Thymus (tissue), 11 donors: Measurements from ENCODE around the gene TPCN1. TPM values are rescaled to one million over a fixed set of nuclear protein-coding genes. Genes with fewer than 3 reads are reported as not detected.

Source experiments
- DNase-seq, 9 donors: peaks; one replicate each; pipeline ENCODE4 v3.0.0-alpha.2; 2013; ENCODE audit warnings: low spot score in 9 of 9, low read depth in 6 of 9, missing footprints in 1 of 9
- H3K27ac ChIP-seq, 2 donors: one replicate each; pipeline ENCODE4 v1.5.1; 2013; ENCODE audit warnings: control low read depth in 1 of 2, low read depth in 1 of 2, low read length in 1 of 2, mild to moderate bottlenecking in 1 of 2, moderate library complexity in 1 of 2
- H3K27me3 ChIP-seq, 2 donors: one replicate each; pipeline ENCODE4 v1.5.1; 2013; ENCODE audit warnings: low read length in 1 of 2; ENCODE audit not compliant: control insufficient read depth in 2 of 2, insufficient read depth in 1 of 2
- H3K36me3 ChIP-seq, 2 donors: one replicate each; pipeline ENCODE4 v1.5.1; 2013; ENCODE audit warnings: low read length in 1 of 2, mild to moderate bottlenecking in 1 of 2, moderate library complexity in 1 of 2; ENCODE audit not compliant: control insufficient read depth in 2 of 2, insufficient read depth in 2 of 2
- H3K4me1 ChIP-seq, 2 donors: one replicate each; pipeline ENCODE4 v1.5.1; 2013; ENCODE audit warnings: low read length in 2 of 2; ENCODE audit not compliant: control insufficient read depth in 2 of 2, insufficient read depth in 2 of 2
- H3K4me3 ChIP-seq, 2 donors: one replicate each; pipeline ENCODE4 v1.5.1; 2013; ENCODE audit warnings: low read length in 2 of 2, control low read depth in 1 of 2, mild to moderate bottlenecking in 1 of 2
- H3K9me3 ChIP-seq, 2 donors: one replicate each; pipeline ENCODE4 v1.5.1; 2013; ENCODE audit warnings: low read length in 1 of 2, mild to moderate bottlenecking in 1 of 2; ENCODE audit not compliant: control insufficient read depth in 2 of 2, insufficient read depth in 1 of 2
- WGBS: extraction: QIAGEN DNeasy Blood & Tissue Kit; methylation state at CpG from one replicate; pipeline ENCODE4 v1.1.7; 2013; 5-methylcytosine and 5-hydroxymethylcytosine counted together
- polyA plus RNA-seq: library from polyadenylated mRNA; stranded (reverse); fragments of 200-250 nt; gene quantifications from one replicate; pipeline ENCODE4 v1.2.3, GENCODE V29; 2013
- total RNA-seq: library from RNA; stranded (reverse); fragments of 120-200 nt; gene quantifications from one replicate; pipeline ENCODE4 v1.2.4, GENCODE V29; 2013
- donor health status: healthy.

Gene TPCN1
- total and polyA plus RNA-seq, 2 donors, result 4.2 to 16.7 TPM

- Histone ChIP-seq H3K9me3 (no peaks in the 10 kb centered on the region), H3K4me1 (peaks cover 17 to 46% of the 10 kb centered on the region in 2 donors), H3K27ac (peak overlapping the region in 1 of 2 donors; percentile 59), H3K27me3 (no peaks in the 10 kb centered on the region), H3K4me3 (no peak overlapping the region), H3K36me3 (peaks cover 0 to 3% of the 10 kb centered on the region in 2 donors)
- no peak for DNase-seq
- 86% methylated on average over 12 of the region's 12 CpGs for WGBS
Measured at GRCh38 chr12:113260636-113261300, 39.5 kb downstream of the TPCN1 start.

DNA sequence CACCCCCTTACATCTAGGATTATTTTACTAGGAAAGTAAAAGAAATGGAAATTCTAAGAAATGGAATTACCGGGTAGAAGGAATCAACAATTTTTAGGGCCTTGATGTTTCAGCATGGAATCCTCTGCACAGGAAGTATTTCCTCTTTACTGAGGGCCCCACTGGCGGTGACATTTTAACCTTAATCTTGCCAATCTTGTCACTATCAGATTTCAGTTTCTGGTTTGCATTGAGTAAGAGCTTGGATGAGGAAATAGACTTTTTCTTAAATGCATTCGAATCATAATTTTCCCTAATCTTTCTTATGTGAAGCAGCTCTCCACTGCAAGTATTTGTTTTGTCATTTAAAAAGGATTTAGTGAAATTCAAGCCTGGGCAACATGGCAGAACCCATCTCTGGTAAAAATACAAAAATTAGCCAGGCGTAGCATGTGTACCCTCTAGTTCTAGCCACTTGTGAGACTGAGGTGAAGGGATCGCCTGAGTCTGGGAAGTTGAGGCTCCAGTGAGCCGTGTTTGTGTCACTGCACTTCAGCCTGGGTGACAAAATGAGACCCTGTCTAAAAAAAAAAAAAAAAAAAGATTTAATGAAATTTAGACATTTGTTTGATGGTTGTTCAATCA, 40.7 kb downstream of the TPCN1 start:
- Histone ChIP-seq H3K27me3 (no peaks in the 10 kb centered on the region), H3K27ac (peak overlapping the region; percentile 74 to 77), H3K36me3 (peaks cover 5 to 8% of the 10 kb centered on the region in 2 donors), H3K9me3 (no peaks in the 10 kb centered on the region), H3K4me3 (no peak overlapping the region), H3K4me1 (peaks cover 17 to 46% of the 10 kb centered on the region in 2 donors)
- DNase-seq, result peak in 5 of 9 donors; percentile 38 to 81 (median 51)
- WGBS, result 51% methylated on average over 6 of the region's 6 CpGs

DNA sequence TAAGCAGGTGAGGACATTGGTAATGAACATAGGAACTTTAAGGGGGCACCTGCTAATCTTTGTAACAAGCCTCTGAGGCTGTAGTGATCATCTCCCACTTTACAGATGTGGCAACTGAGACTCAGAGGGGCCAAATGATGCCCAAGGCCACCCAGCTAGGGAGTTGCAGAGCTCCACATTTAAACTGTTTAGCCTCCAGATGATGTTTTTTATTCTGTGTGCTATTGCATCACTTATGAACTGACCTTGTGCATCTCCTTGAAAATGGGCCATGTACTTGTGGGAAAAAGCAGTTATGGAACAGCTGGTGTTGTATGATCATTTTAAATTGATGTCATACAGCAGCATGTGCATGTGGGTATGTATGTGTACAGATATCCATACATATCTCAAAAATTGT, 41.4 kb downstream of the TPCN1 start:
- DNase-seq, result no peak
- peaks cover 5 to 10% of the 10 kb centered on the region in 2 donors for H3K36me3 ChIP-seq
- H3K4me3 ChIP-seq, result no peak overlapping the region
- peak overlapping the region; percentile 46 to 77 for H3K27ac ChIP-seq
- no peaks in the 10 kb centered on the region for H3K27me3 ChIP-seq
- peaks cover 17 to 46% of the 10 kb centered on the region in 2 donors for H3K4me1 ChIP-seq
- H3K9me3 ChIP-seq, result no peaks in the 10 kb centered on the region

DNA sequence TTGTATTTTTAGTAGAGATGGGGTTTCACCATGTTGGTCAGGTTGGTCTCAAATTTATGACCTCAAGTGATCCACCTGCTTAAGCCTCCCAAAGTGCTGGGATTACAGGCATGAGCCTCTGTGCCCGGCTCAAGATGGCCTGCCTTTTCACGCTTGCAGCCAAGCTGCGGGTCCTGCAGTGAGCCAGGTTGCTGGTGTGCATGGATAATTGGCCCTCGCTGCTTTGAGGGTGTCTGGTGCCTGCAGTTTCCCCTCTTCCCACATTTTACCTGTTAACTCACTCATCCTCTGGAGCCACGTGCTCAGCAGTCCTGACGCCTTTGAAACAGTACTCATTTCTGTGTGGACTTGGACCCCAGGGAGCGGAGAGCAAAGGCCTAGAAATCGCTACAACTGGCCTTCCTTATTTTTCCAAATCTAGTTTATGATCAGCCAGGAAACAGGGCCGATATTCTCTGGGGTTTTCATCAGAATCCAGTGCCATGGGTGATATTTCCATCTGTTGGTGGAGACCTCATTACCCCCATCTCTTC, 42.2 kb downstream of the TPCN1 start:
- no peak for DNase-seq
- Histone ChIP-seq H3K27me3 (no peaks in the 10 kb centered on the region), H3K4me3 (no peak overlapping the region), H3K9me3 (peaks cover 0 to under 1% of the 10 kb centered on the region in 2 donors), H3K27ac (no peak overlapping the region), H3K4me1 (peaks cover 17 to 50% of the 10 kb centered on the region in 2 donors), H3K36me3 (peaks cover 5 to 13% of the 10 kb centered on the region in 2 donors)
- 98% methylated on average over 9 of the region's 9 CpGs for WGBS

GRCh38 chr12:113266106-113266895, 45.0 kb downstream of the TPCN1 start:
- Histone ChIP-seq H3K4me3 (no peak overlapping the region), H3K4me1 (peaks cover 12 to 34% of the 10 kb centered on the region in 2 donors), H3K27ac (no peak overlapping the region), H3K27me3 (no peaks in the 10 kb centered on the region), H3K36me3 (peaks cover 10 to 13% of the 10 kb centered on the region in 2 donors), H3K9me3 (peaks cover 0 to 1% of the 10 kb centered on the region in 2 donors)
- 98% methylated on average over 23 of the region's 23 CpGs for WGBS
- DNase-seq, result no peak

DNA sequence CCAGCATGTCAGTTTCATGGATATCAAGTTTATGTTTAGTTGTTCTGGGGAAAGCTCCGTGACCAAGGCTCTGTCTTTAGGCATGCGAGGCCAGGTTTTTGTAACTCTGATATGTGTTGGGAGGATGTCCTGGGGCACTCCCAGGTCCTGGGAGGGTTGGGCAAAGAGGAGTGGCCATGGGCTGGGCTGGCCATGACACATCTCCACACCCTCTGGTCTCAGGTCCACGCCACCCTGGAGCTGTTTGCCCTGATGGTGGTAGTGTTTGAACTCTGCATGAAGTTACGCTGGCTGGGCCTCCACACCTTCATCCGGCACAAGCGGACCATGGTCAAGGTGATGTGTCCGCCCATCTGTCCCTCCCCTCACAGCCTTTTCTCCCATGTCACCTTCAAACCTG, 46.4 kb downstream of the TPCN1 start:
- Histone ChIP-seq H3K4me1 (peaks cover 4 to 26% of the 10 kb centered on the region in 2 donors), H3K27ac (no peak overlapping the region), H3K27me3 (no peaks in the 10 kb centered on the region), H3K9me3 (peaks cover 0 to 1% of the 10 kb centered on the region in 2 donors), H3K36me3 (peaks cover 10 to 12% of the 10 kb centered on the region in 2 donors), H3K4me3 (no peak overlapping the region)
- DNase-seq, result no peak
- WGBS, result 98% methylated on average over 7 of the region's 7 CpGs

GRCh38 chr12:113268136-113268535, 46.9 kb downstream of the TPCN1 start:
- peaks cover 0 to 1% of the 10 kb centered on the region in 2 donors for H3K9me3 ChIP-seq
- peaks cover 9 to 13% of the 10 kb centered on the region in 2 donors for H3K36me3 ChIP-seq
- H3K4me3 ChIP-seq, result no peak overlapping the region
- no peak overlapping the region for H3K27ac ChIP-seq
- no peaks in the 10 kb centered on the region for H3K27me3 ChIP-seq
- H3K4me1 ChIP-seq, result peaks cover 2 to 24% of the 10 kb centered on the region in 2 donors
- DNase-seq, result no peak
- WGBS, result 99% methylated on average over 12 of the region's 12 CpGs

- WGBS, result 98% methylated on average over 19 of the region's 19 CpGs
- H3K27me3 ChIP-seq, result no peaks in the 10 kb centered on the region
- peaks cover 0 to 1% of the 10 kb centered on the region in 2 donors for H3K9me3 ChIP-seq
- peaks cover 12 to 18% of the 10 kb centered on the region in 2 donors for H3K36me3 ChIP-seq
- H3K4me1 ChIP-seq, result peaks cover 2 to 19% of the 10 kb centered on the region in 2 donors
- DNase-seq, result no peak
- no peak overlapping the region for H3K27ac ChIP-seq
- no peak overlapping the region for H3K4me3 ChIP-seq
Measured at GRCh38 chr12:113268621-113269020, 47.4 kb downstream of the TPCN1 start.
